HG02571 (cell line): ENCODE measurements around the gene MAP7D2.

ENCODE experiments used
- ATAC-seq: cut with Tn5 transposase; IDR thresholded peaks from one replicate; pipeline ENCODE4 v1.9.1; 2021; ENCODE audit warnings: mild to moderate bottlenecking, moderate library complexity; ENCODE audit not compliant: unreplicated experiment

The MAP7D2 gene

GRCh38 chrX:19981947-19982346, 134.8 kb downstream of the MAP7D2 start:
- no peak for ATAC-seq

DNA sequence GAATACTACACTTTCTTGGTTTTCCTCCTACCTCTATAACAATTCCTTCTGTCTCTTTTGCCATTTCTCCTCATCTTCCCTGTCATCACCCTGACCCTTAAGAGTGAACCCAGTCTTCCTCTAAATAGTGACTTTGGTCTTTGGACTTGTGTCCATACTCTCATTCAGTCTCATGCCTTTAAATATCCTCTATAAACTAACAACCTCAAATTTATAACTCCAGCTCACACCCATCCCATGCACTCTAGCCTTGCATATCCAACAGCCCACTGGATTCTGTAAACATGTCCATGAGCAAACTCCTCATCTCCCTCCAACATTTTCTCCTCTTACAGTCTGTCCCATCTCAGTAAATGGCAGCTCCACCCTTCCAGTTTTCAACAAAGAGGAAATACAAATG, 140.9 kb downstream of the MAP7D2 start:
- ATAC-seq: no peak

DNA sequence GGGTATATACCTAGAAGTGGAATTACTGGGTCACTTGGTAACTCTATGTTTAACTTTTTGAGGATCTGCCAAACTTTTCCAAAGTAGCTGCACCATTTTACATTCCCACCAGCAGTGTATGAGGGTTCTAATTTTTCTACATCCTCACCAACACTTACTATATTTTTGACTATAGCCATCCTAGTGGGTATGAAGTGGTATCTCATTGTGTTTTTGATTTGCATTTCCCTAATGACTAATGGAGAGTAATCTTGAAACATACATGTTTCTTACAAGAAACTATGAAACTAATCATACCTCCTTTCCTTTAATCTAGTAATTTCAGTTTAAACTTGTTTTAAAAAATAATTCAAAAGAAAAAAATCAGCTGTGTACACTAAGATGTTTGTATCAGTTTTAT, 143.7 kb downstream of the MAP7D2 start:
- ATAC-seq: no peak

DNA sequence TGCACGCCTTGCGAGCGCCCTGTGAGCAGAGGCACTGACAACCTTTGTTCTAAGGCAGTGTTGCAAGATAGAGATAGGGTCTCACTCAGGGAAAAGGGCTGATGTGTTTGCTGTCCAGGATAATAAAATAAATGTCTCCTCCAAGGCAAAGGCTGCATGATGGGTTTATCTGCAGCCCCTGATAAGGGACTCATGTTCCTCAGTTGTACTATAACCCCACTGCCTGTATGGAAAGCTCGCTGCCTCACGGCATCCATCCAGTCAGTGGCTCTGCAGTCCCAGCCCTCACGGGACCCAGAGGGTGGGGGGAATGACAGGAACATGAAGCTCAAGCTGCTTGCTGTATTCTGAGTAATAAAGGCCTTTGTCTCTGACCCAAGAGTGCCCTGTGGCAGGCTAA, 148.4 kb downstream of the MAP7D2 start:
- no peak for ATAC-seq

- no peak for ATAC-seq
Measured at GRCh38 chrX:19966056-19966455, 150.7 kb downstream of the MAP7D2 start.

GRCh38 chrX:19964017-19964710, 152.5 kb downstream of the MAP7D2 start:
- ATAC-seq: peak; percentile 76

GRCh38 chrX:19960913-19961312, 155.8 kb downstream of the MAP7D2 start:
- no peak for ATAC-seq

DNA sequence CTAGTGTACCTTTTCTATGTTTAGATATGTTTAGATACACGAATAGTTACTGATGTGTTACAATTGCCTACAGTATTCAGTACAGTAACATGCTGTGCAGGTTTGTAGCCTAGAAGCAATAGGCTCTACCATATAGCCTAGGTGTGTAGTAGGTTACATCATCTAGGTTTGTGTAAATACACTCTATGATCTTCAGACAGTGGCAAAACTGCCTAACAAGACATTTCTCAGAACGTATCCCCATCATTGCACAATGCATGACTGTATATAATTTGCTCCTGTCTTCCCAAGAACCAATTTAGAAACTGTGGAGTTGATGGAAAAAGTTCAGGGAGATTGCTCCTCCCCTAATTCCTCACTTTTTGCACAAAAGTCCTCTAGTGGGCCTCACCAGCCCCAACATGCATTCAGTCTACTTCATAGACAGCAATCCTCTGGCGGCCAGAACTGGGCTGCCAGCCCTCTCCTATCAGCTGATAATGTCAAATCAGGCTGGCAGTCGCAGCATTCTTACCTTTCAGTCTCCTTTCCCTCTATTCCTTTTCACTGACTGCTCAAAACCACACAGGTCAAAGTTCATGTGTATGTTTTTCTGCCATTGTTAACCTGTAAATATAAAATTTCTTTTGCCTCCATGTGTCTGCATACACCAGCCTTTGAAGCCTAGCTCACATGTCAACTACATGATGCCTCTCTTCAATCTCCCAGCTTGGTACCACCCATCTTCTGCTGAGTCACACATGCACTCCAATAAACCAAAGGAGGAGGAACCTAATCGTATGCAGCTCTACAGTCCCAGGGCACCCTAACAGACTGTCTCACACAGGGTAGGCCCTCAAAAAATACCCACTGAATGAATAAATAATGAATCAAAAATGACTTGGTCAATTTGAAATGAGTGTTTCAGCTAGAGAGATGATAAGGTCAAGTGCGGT, 157.9 kb downstream of the MAP7D2 start:
- no peak for ATAC-seq

DNA sequence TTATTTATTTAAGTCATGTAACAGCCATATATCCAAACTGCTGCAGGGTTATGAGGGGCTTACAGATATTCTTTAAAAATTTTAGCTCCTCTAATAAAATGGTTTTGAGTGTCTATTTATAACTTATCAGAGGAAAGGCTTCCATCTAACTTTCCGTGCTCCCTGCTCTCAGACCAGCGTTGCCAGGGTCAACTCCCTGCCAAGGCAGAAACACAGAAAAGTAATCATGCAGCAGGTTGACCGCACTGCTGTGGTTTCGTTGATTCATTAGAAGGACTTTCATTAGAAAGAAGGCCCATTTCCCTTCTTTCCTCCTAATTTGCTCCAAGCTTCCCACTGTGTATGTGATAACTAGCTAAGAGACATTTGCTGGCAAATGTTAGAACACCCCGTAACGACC, 159.8 kb downstream of the MAP7D2 start:
- ATAC-seq: no peak
